Measurements from ENCODE around the gene ZCCHC3. TPM values are rescaled to one million over a fixed set of nuclear protein-coding genes. Genes with fewer than 3 reads are reported as not detected.
A peak's percentile ranks its signal among the peaks of the same experiment; 100 is the strongest.

ZCCHC3 gene
- total and polyA plus RNA-seq, 2 donors (not counting 1 experiment from before 2014, with no cell fraction given) = 8.7 to 11.6 TPM

DNA sequence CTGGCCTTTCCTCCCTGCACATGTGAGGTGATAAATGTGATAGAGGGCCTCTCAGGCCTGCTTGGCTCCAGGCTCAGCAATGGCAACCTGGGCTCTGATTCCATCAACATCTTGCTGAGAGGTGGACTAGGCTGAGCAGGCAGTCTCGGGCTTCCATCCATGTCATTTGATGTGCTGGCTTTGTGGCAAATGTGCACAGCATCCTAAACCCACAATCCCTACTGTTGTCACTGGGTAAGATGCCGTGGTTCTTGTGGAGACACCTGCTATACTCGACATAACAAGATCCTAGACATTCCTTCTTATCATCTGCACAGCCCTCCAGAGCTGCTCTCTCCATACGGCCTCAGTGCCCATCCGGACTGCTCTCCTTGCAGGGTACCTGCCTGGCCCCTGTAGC lies 2.8 kb upstream of the ZCCHC3 start:
- no peak overlapping the region for H3K27ac ChIP-seq (ENCODE audit: insufficient read depth, low read length)
- no peak overlapping the region for H3K4me2 ChIP-seq (ENCODE audit: extremely low read depth, insufficient read depth, low read length)
- H3K9me3 ChIP-seq (ENCODE audit: control insufficient read depth, insufficient read depth, low read depth, low read length) = no peaks in the 10 kb centered on the region
- no peaks in the 10 kb centered on the region for H3K36me3 ChIP-seq (ENCODE audit: control insufficient read depth, insufficient read depth, low read length)
- no peaks in the 10 kb centered on the region for H3K27me3 ChIP-seq (ENCODE audit: control insufficient read depth, insufficient read depth, low read length)
- no peak overlapping the region for H3K4me3 ChIP-seq (replicated peaks in 1 of 4; ENCODE audit: control extremely low read depth in 1 of 4, insufficient read depth in 1 of 4, low read depth in 3 of 4, low read length in 4 of 4)
- no peak overlapping the region for H3K9ac ChIP-seq (ENCODE audit: insufficient read depth, low read length)
- no peaks in the 10 kb centered on the region for H4K20me1 ChIP-seq (ENCODE audit: control insufficient read depth, extremely low read depth, insufficient read depth, low read length)
- peaks cover 10% of the 10 kb centered on the region for H3K4me1 ChIP-seq (ENCODE audit: control insufficient read depth, extremely low read depth, insufficient read depth, low read length)
- H3K79me2 ChIP-seq (ENCODE audit: control insufficient read depth, insufficient read depth, low read length) = peaks cover 23% of the 10 kb centered on the region
- no peak for DNase-seq (ENCODE audit: low read depth in 2 of 2)
- no peak for TF ChIP-seq EZH2 (IDR thresholded peaks at IDR 0.05; ENCODE audit: low read length, missing control alignments)
- TF ChIP-seq, protein P1, sequence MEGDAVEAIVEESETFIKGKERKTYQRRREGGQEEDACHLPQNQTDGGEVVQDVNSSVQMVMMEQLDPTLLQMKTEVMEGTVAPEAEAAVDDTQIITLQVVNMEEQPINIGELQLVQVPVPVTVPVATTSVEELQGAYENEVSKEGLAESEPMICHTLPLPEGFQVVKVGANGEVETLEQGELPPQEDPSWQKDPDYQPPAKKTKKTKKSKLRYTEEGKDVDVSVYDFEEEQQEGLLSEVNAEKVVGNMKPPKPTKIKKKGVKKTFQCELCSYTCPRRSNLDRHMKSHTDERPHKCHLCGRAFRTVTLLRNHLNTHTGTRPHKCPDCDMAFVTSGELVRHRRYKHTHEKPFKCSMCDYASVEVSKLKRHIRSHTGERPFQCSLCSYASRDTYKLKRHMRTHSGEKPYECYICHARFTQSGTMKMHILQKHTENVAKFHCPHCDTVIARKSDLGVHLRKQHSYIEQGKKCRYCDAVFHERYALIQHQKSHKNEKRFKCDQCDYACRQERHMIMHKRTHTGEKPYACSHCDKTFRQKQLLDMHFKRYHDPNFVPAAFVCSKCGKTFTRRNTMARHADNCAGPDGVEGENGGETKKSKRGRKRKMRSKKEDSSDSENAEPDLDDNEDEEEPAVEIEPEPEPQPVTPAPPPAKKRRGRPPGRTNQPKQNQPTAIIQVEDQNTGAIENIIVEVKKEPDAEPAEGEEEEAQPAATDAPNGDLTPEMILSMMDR (conservative IDR thresholded peaks at IDR 0.05 in 1 of 2, IDR thresholded peaks at IDR 0.05 in 1 of 2; ENCODE audit: low read depth in 1 of 2, low read length in 2 of 2) = no peak
- H2AFZ ChIP-seq (ENCODE audit: low read length) = no peak overlapping the region

DNA sequence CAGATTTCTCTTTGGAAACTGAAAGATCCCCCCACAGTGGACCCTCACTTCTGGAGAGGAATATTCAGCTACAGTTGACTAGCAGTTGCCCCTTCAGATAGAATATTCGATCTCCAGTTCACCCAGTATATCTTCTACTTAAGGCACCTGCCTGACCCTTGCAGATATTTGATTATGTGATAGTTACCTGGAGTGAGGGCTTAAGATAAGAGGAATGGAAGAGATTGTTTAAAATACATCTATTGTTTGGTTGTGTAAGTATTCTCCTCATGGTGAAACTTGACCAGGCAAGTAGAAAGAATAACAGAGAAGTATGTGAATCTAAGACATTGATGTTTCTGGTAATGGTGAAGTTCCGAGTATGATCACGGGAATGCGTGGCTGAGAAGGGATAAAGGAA lies 1.6 kb upstream of the ZCCHC3 start:
- H3K4me2 ChIP-seq (ENCODE audit: extremely low read depth, insufficient read depth, low read length) = no peak overlapping the region
- no peak overlapping the region for H3K4me3 ChIP-seq (replicated peaks in 1 of 4; ENCODE audit: control extremely low read depth in 1 of 4, insufficient read depth in 1 of 4, low read depth in 3 of 4, low read length in 4 of 4)
- H3K9ac ChIP-seq (ENCODE audit: insufficient read depth, low read length) = no peak overlapping the region

DNA sequence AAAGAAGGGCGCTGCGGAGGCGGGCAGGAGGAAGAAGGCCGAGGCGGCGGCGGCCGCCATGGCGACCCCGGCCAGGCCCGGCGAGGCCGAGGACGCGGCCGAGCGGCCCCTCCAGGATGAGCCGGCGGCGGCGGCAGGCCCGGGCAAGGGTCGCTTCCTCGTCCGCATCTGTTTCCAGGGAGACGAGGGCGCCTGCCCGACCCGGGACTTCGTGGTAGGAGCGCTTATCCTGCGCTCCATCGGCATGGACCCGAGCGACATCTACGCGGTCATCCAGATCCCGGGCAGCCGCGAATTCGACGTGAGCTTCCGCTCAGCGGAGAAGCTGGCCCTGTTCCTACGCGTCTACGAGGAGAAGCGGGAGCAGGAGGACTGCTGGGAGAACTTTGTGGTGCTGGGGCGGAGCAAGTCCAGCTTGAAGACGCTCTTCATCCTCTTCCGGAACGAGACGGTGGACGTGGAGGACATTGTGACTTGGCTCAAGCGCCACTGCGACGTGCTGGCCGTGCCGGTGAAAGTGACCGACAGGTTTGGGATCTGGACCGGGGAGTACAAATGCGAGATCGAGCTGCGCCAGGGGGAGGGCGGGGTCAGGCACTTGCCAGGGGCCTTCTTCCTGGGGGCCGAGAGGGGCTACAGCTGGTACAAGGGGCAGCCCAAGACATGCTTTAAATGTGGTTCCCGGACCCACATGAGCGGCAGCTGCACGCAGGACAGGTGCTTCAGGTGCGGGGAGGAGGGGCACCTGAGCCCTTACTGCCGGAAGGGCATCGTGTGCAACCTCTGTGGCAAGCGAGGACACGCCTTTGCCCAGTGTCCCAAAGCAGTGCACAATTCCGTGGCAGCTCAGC lies 780 bp downstream of the ZCCHC3 start:
- DNase-seq (ENCODE audit: low read depth in 2 of 2) = peak; percentile 74 to 75
- Histone ChIP-seq H3K4me1 (ENCODE audit: control insufficient read depth, extremely low read depth, insufficient read depth, low read length) (peaks cover 8% of the 10 kb centered on the region), H2AFZ (ENCODE audit: low read length) (peak overlapping the region; percentile 18), H4K20me1 (ENCODE audit: control insufficient read depth, extremely low read depth, insufficient read depth, low read length) (no peaks in the 10 kb centered on the region), H3K27me3 (ENCODE audit: control insufficient read depth, insufficient read depth, low read length) (no peaks in the 10 kb centered on the region), H3K9me3 (ENCODE audit: control insufficient read depth, insufficient read depth, low read depth, low read length) (no peaks in the 10 kb centered on the region), H3K9ac (ENCODE audit: insufficient read depth, low read length) (peak overlapping the region; percentile 94), H3K4me2 (ENCODE audit: extremely low read depth, insufficient read depth, low read length) (peak overlapping the region; percentile 88), H3K79me2 (ENCODE audit: control insufficient read depth, insufficient read depth, low read length) (peaks cover 38% of the 10 kb centered on the region), H3K27ac (ENCODE audit: insufficient read depth, low read length) (peak overlapping the region; percentile 90), H3K36me3 (ENCODE audit: control insufficient read depth, insufficient read depth, low read length) (no peaks in the 10 kb centered on the region), H3K4me3 (replicated peaks in 1 of 4; ENCODE audit: control extremely low read depth in 1 of 4, insufficient read depth in 1 of 4, low read depth in 3 of 4, low read length in 4 of 4) (peak overlapping the region; percentile 77 to 94 (median 89))
- no peak for TF ChIP-seq EZH2 (IDR thresholded peaks at IDR 0.05; ENCODE audit: low read length, missing control alignments)

More for the DNA sequence above, 1.6 kb upstream of the ZCCHC3 start:
- Histone ChIP-seq H2AFZ (ENCODE audit: low read length) (no peak overlapping the region), H3K27ac (ENCODE audit: insufficient read depth, low read length) (no peak overlapping the region), H3K4me1 (ENCODE audit: control insufficient read depth, extremely low read depth, insufficient read depth, low read length) (peaks cover 13% of the 10 kb centered on the region), H3K9me3 (ENCODE audit: control insufficient read depth, insufficient read depth, low read depth, low read length) (no peaks in the 10 kb centered on the region), H3K79me2 (ENCODE audit: control insufficient read depth, insufficient read depth, low read length) (peaks cover 35% of the 10 kb centered on the region), H4K20me1 (ENCODE audit: control insufficient read depth, extremely low read depth, insufficient read depth, low read length) (no peaks in the 10 kb centered on the region), H3K36me3 (ENCODE audit: control insufficient read depth, insufficient read depth, low read length) (no peaks in the 10 kb centered on the region), H3K27me3 (ENCODE audit: control insufficient read depth, insufficient read depth, low read length) (no peaks in the 10 kb centered on the region)
- no peak for TF ChIP-seq EZH2 (IDR thresholded peaks at IDR 0.05; ENCODE audit: low read length, missing control alignments)
- TF ChIP-seq, protein P1 (conservative IDR thresholded peaks at IDR 0.05 in 1 of 2, IDR thresholded peaks at IDR 0.05 in 1 of 2; ENCODE audit: low read depth in 1 of 2, low read length in 2 of 2) = no peak
- DNase-seq (ENCODE audit: low read depth in 2 of 2) = no peak

Data from fibroblast of lung (primary cell).